GM19025 (cell line): ENCODE measurements around the gene HAUS1.
"Not testable (repeated sequence)": the region's sequence is repeated elsewhere in the genome, so short reads cannot be mapped to it uniquely, and the experiment has no call there.

Experiments
- ATAC-seq: cut with Tn5 transposase; IDR thresholded peaks from one replicate; pipeline ENCODE4 v1.9.1; 2021; ENCODE audit warnings: mild to moderate bottlenecking, low read depth, moderate library complexity; ENCODE audit not compliant: unreplicated experiment

HAUS1 gene

DNA sequence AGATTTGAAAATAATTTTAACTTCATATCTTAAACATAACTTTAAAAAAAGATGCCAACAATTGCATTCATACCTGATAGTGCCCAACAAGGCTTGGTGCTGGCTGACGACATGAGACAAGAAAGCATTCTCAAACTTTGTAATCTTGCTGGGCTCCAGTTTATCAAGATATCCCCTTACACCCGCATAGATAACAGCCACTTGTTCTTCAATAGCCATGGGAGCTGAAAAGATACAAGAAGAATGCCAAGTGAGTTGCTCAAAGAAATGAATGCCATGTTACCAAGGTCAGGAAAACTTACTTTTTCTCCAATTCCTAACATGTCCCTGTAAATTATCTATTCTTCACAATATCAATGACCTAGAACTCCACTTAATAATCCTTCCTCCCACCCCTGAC, 19.8 kb upstream of the HAUS1 start:
- no peak for ATAC-seq

DNA sequence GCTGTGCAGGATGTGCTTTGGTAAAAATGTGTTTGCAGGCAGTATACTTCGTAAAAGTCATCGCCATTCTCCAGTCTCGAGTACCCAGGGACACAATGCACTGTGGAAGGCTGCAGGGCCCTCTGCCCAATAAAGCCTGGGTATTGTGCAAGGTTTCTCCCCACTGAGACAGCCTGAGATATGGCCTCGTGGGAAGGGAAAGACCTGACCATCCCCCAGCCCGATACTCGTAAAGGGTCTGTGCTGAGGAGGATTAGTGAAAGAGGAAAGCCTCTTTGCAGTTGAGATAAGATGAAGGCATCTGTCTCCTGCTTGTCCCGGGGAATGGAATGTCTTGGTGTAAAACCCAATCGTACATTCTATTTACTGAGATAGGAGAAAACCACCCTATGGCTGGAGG, 15.7 kb upstream of the HAUS1 start:
- not testable (repeated sequence) for ATAC-seq

DNA sequence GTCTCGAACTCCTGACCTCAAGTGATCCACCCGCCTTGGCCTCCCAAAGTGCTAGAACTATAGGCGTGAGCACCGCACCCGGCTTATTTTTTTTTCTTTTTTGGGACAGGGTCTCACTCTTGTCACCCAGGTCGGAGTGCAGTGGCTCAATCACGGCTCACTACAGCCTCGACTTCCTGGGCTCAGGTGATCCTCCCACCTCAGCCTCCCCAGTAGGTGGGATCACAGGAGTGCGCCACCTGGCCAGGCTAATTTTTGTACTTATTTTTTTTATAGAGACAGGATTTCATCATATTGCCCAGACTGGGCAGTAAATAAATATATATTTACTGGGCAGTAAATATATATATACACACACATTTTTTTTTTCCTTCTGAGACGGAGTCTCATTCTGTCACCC, 8.7 kb upstream of the HAUS1 start:
- no peak for ATAC-seq

DNA sequence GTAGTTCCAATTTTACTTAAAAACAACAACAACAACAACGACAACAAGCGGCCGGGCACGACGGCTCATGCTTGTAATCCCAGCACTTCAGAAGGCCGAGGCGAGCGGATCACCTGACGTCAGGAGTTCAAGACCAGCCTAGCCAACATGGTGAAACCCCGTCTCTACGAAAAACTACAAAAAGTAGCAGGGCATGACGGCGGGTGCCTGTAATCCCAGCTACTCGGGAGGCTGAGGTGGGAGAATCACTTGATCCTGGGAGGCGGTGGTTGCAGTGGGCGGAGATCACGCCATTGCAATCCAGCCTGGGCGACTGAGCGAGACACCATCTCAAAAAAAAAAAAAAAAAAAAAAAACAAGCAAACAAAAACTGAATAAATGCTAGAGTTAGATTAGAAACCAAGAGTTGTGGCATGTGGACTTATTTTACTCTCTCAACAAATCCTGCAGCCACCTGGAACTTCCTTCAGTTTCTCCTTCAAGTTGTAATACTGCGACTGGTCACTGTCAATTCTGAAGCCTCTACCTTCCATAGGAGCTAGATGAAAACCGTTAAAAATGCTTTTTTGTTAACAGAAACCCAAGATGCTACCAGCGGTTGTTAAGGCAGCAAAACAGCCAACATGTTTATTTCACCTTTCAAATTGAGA, 7.4 kb upstream of the HAUS1 start:
- ATAC-seq: no peak

DNA sequence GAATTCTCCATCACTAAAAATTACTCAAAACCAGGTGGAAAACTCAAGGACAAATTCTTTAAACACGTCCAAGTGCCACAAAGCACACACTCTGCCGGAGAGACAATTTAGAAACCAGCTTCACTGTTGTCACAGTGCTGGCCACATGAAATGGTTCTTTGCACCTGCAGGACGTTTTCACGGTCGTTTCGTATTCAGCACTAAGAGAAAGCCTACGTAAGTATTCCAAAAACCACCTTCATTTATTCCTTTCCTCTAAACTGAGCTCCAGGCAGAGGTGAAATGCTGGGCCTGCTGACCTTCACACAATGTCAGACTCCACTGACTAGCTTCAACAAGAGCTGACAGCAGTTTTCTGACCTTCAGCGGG, 6.8 kb upstream of the HAUS1 start:
- ATAC-seq: peak; percentile 3

DNA sequence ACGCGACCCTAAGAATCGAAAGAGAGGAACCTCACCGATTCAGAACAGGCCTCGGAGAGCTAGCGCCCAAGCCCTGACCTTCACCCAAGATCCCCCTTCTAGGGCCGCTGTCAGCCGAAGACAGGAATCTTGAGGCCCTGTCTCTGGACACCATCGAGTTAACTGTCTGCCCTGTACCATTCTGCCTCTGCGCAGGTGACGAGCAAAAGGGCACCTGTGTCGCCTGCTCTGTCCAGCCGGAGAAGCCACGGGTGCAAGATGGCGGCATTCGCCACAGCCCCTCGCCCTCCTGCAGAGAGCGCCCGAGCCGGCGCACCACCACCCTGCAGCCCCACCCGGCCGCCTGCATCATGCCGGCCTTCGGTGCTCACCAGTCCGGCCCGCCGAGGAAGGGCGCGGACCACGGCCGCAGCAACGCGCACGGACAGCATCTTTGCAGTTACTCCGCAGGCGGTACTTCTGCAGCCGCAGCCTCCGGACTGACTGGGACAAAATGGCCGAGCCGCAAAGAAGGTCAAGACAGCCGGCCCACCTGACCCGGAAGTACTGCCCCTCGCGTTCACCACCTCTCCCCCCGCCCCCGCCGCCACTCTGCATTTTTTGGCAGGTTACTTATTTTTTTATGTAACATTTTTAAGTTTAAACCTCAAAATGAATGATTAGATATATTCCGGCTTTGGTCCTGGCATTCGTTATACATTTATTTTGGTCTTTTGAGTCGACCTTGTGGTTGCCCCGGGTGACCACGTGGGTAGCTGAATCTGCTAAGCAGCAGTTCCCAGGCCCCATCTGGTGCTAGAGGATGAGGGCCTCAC, 6.2 kb upstream of the HAUS1 start, which contains the start of gene ATP5F1A:
Gene ATP5F1A (minus strand): TSS at position 496 of the 815 bp plus-strand sequence. CDS start 65 bp downstream, at position 431.
- ATAC-seq: peak; percentile 79

DNA sequence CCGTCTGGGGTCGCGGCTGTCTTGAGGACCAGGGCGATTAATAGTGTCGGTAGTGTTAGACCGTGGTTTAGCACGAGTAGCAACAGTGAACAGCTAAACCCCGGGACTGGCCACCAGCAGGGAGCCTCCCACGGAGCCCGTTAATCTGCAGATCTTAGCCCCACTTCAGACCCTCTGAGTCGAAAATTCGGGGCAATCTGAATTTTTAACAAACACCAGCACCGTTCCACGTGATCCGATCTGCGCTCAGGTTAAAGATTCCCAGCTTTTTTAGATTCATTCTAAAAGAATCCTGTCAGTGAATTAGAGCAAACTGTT, 5.6 kb upstream of the HAUS1 start:
- ATAC-seq: no peak

DNA sequence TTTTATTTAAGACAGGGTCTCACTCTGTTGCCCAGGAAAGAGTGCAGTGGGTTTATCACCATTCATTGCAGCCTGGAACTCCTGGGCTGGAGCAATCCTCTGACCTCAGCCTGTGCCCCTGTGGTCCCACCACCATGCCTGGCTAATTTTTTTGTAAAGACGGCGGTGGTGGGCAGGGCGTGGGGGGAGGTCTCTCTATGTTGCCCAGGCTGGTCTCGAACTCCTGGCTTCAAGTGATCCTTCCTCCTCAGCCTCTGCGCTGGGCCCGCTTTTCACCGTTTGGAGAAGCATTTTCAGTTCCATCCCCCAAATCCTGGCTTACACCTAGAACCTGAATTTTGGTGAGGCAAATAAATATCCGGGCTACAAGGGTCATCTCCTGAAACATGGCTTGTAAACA, 4.7 kb upstream of the HAUS1 start:
- ATAC-seq: no peak

DNA sequence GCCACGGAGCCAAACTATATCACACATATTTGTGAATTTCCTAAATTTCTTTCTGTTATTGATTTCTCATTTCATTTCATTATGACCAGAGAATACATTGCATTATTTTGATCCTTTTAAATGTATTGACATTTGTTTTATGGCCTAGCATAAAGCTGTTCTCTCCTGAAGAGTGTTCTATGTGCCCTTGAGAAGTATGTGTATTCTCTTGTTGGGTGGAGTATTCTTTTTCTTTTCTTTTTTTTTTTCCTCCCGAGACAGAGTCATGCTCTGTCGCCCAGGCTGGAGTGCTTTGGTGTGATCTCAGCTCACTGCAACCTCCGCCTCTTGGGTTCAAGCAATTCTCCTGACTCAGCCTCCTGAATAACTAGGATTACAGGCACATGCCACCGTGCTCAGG, 5.2 kb downstream of the HAUS1 start:
- no peak for ATAC-seq

DNA sequence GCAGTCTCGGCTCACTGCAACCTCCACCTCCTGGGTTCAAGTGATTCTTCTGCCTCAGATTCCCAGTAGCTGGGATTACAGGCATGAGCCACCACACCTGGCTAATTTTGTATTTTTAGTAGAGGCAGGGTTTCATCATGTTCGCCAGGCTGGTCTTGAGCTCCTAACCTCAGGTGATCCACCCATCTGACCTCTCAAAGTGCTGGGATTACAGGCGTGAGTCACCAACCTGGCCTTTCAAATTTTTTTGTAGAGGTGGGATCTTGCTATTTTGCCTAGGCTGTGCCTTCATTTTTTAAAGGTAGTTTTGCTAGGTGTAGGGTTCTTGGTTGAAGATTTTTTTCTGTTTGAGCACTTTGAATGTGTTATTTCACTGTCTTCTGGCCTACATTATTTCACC, 6.2 kb downstream of the HAUS1 start:
- ATAC-seq: no peak

DNA sequence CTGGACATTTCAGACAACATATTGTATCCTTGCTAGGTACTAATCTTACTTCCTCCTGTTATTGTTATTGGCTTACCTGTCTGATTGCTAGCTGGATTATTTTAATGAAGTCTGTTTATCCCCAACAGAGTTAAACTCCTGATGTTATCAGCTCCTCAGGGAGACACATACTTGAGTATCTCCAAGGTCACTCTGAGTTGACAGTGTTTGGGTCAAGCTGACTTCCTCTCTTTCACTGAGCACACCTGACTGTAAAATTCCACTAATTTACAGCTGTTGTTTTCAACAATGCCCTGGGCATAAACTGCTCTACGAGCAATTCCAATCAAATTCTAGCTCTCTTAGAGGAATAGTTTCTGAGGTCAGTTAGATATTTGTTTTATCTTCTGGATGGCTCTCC, 9.6 kb downstream of the HAUS1 start:
- ATAC-seq: no peak

DNA sequence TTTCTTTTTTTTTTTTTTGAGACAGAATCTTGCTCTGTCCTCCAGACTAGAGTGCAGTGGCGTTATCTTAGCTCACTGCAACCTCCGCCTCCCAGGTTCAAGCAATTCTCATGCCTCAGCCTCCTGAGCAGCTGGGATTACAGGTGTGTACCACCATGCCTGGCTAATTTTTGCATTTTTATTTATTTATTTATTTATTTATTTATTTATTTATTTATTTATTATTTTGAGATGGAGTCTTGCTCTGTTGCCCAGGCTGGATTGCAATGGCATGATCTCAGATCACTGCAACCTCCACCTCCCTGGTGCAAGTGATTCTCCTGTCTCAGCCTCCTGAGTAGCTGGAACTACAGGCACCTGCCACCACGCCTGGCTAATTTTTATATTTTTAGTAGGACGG, 22.4 kb downstream of the HAUS1 start:
- not testable (repeated sequence) for ATAC-seq

DNA sequence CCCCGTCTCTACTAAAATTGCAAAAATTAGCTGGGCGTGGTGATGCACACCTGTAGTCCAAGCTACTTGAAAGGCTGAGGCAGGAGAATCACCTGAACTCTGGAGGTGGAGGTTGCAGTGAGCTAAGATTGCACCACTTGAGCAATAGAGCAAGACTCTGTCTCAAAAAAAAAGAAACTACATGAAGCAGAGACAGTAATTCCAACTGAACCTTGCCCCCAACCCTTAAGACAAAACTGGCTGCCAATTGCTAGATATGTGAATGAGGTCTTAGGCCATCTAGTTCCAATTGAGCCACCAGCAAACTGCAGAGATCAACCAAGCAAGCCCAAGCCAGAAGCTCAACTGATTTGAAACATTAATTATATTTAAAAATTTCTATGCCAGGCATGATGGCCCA, 25.9 kb downstream of the HAUS1 start:
- ATAC-seq: no peak

DNA sequence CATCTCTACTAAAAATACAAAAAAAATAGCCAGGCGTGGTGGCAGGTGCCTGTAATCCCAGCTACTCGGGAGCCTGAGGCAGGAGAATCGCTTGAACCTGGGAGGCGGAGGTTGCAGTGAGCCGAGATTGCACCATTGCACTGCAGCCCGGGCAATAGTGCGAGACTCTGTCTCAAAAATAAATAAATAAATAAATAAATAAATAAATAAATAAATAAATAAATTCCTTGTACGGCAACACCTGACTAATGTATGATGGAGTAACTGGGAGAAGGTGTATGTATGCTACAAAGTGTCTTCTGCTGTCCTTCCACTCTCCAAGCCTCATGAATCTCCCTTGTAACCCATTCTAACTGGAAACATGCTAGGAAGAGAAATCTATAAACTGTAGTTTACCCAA, 26.4 kb downstream of the HAUS1 start:
- ATAC-seq: not testable (repeated sequence)

DNA sequence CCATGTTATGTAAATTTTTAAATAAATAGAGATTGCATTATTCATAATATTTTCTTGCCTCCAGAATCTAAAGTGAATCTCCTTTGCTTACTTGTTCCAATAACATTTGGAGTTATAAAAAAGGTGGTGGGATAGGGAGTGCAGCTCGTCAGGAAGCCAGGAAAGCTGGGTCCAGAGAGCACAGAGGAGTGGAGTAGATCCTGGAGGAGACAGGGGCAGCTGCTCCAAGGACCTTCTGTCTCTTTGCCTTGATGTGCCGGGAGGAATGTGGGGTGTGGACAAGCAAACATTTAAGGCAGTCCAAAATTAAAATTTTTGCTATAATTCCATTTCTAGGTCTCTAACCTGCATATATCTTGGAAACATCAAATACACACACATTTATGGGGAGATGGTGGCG, 29.3 kb downstream of the HAUS1 start:
- no peak for ATAC-seq

DNA sequence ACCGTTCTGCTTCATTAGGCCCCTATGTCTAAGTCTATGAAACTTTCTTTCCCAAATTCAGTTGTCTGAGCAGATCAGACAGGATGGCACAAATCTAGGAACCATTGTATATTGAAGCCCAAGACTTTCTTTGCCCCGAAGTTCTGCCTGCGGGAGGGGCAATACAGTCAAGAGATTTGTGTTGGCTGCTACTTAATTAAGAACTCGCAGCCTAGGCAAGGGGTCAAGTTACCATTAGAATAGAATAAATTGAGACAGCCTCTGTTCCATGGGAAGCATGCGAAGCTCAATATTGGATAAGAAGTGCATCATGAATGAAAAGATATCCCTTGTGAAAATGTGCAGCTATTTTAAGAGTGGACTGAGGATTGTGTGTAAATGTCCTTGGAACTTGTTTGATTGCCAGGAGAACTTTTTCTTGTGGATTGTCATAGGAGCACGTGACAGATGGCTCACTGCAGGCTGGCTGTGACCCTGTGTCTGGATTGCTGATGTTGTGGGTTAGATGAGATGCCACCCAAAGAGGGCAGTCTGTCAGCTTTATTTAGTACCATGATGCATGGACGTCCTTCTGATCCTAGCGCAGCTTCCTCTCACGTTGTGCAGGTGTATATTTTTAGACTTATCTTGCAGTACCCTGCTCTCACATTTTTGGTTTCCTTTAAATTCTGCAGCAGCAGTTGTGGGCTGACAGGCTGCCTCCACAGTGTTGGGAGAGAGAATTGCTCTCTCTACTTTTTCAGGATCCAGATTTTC, 30.9 kb downstream of the HAUS1 start:
- no peak for ATAC-seq

DNA sequence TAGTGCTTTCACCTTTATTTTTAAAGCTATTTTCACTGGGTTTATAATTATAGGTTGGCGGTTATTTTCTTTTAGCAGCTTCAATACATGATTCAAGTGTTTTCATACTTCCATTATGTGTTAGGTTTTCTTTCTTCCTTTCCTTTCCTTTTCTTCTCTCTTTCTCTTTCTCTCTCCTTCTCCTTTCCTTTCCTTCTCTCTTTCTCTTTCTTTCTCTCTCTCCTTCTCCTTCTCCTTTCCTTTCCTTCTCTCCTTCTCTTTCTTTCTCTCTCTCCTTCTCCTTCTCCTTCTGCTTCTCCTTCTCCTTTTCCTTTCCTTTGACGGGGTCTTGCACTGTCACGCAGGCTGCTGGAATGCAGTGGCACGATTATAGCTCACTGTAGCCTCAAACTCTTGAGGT, 36.0 kb downstream of the HAUS1 start:
- ATAC-seq: no peak

DNA sequence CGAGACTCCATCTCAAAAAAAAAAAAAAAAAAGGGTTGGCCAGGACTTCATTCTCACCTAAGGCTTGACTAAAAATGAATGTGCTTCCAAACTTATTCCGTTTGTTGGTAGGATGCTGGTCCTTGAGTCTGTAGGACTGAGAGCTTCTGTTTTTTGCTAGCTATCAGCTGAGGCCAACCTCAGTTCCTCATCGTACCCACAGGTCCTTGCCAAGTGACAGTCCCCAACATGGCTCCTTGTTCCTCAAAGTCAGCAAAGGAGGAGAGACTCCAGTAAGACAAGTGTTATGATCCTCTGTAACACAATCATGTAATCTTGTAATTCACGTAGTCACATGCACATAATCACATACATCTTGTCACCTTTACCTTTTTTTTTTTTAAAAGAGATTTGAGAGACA, 37.0 kb downstream of the HAUS1 start:
- no peak for ATAC-seq

DNA sequence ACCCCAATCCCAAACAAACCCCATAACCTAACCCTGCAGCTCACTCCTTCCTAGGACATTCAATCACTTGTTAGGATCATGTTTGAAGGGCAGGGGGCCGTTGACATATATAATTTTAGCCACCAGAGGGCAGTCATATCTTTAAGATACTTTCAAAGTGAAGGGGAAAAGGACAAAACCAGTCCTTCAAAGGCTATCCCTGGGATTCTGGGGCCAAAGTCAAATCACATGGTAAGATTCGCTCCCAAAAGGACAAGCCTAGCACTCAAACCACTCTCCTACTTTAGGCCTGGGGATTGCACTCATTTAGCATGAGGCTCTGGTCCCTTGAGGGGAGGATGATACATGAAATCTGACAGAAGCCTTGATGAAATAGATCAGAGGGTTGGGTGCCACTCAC, 44.6 kb downstream of the HAUS1 start:
- no peak for ATAC-seq

DNA sequence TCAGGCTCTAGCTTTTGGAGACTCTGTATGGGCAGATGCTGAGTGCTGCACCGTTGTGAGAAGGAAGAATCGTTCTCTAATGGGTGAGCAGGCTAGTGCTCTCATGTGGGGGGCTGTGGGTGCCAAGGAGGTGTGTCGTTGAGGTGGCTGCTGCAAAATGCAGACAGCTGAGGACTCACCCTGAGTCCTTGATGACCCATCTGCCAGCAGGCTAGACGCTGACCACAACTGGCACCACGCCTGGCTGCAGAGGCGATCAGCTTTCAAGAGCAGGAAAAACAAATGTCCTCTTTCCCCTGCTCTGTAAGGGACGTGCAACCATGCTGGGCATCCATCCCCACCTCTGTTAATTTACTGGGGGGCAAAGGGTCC, 48.2 kb downstream of the HAUS1 start:
- ATAC-seq: no peak

DNA sequence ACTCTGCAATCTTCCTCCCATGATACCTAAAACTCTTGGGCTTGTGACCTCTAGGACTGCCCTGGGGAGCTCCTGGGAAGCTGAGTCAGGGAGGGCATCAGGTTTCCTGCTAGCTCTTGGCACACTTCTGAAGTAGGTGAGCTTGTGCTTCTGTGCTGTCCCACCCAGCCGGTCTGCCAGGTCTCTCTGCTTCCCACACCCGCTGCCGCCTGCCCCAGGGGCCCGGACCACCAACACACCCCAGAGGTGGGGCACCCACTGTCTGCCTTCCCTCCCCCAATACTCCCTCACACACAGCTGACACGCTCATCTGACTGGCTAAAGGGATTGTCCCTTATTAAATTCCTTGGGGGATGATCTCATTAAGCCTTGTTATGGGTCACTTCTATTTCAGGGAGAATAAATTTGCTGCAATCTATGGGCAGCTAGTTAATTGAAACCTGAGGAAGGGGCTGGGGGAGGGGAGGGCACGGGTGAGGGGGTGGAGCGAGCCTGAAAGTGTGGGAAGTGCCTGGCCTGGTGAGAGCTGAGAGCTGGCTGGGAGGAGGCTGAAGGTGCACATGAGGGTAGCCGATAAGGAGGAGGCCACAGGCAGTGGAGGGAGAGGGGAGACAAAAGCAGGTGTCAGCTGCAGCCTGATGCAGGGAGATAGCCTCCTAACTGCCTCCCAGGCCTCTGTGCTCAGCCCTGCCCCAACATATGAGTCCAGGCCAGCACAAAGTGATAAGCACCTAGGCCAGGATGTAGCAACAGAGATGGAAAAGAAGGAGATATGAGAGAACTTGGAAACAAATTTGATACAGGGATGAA, 48.8 kb downstream of the HAUS1 start:
- ATAC-seq: no peak
